SU-DHL-6 (cell line): Measurements from ENCODE around the gene RIMKLA.

ENCODE experiments used
- H2AFZ ChIP-seq: fragments of 200-600 bp; sonication (generic); 2 replicates; pipeline ENCODE4 v1.6.1; 2014; ENCODE audit warnings: low read depth, mild to moderate bottlenecking, moderate library complexity, mixed read lengths, antibody characterized with exemption, low read length; ENCODE audit not compliant: severe bottlenecking
- H3F3A ChIP-seq: fragments of 200-600 bp; shearing (Covaris generic); 2 replicates; pipeline ENCODE4 v1.6.0; 2016; ENCODE audit warnings: antibody characterized with exemption, mild to moderate bottlenecking; ENCODE audit not compliant: insufficient read depth
- H3K27ac ChIP-seq: fragments of 200-600 bp; sonication (generic); 2 replicates; pipeline ENCODE4 v1.5.1; 2016; ENCODE audit warnings: low read depth, mild to moderate bottlenecking, low read length, moderate library complexity, mixed read lengths
- H3K27me3 ChIP-seq: fragments of 200-600 bp; sonication (generic), shearing (Covaris generic); 2 replicates; pipeline ENCODE4 v1.6.0; 2014; ENCODE audit warnings: mild to moderate bottlenecking, low read length
- H3K36me3 ChIP-seq: fragments of 200-600 bp; sonication (generic); 2 replicates; pipeline ENCODE4 v1.6.1; 2014; ENCODE audit warnings: mild to moderate bottlenecking, low read length, mixed read lengths
- H3K4me2 ChIP-seq: fragments of 300-600, 200-600 bp; shearing (Covaris generic), sonication (generic); 2 replicates; pipeline ENCODE4 v1.6.0; 2014; ENCODE audit warnings: low read length, low read depth, mild to moderate bottlenecking; ENCODE audit not compliant: poor library complexity, severe bottlenecking
- H3K4me3 ChIP-seq: fragments of 200-600 bp; sonication (generic); 2 replicates; pipeline ENCODE4 v1.5.1; 2014; ENCODE audit warnings: antibody characterized with exemption, low read length, mild to moderate bottlenecking, mixed read lengths; ENCODE audit not compliant: insufficient read depth, poor library complexity, severe bottlenecking
- H3K79me2 ChIP-seq: fragments of 200-600 bp; sonication (generic); 2 replicates; pipeline ENCODE4 v1.6.1; 2014; ENCODE audit warnings: mild to moderate bottlenecking, low read length, moderate library complexity; ENCODE audit not compliant: insufficient read depth
- H3K9ac ChIP-seq: fragments of 200-600 bp; sonication (generic); 2 replicates; pipeline ENCODE4 v1.7.0; 2014; ENCODE audit warnings: mild to moderate bottlenecking, low read length
- H3K9me2 ChIP-seq: fragments of 200-600 bp; sonication (generic); replicated peaks from 2 replicates; pipeline ENCODE4 v1.6.1; 2014; ENCODE audit warnings: low read length; ENCODE audit not compliant: insufficient read depth
- H3K9me3 ChIP-seq: fragments of 200-600 bp; sonication (generic); 2 replicates; pipeline ENCODE4 v1.6.1; 2014; ENCODE audit warnings: low read length, mixed read lengths; ENCODE audit not compliant: insufficient read depth
- H4K20me1 ChIP-seq: fragments of 200-600 bp; sonication (generic); 2 replicates; pipeline ENCODE4 v1.6.1; 2014; ENCODE audit warnings: low read depth, mild to moderate bottlenecking, antibody characterized with exemption, low read length, moderate library complexity, mixed read lengths
- CTCF ChIP-seq: fragments of 200-600 bp; sonication (generic); IDR thresholded peaks from one replicate; pipeline ENCODE4 v1.5.1; 2017; ENCODE audit warnings: antibody characterized with exemption, mild to moderate bottlenecking, low read length, moderate library complexity; ENCODE audit not compliant: insufficient read depth, poor library complexity, severe bottlenecking
- EZH2phosphoT487 ChIP-seq: fragments of 200-600 bp; sonication (generic), shearing (Covaris generic); conservative IDR thresholded peaks from 2 replicates; pipeline ENCODE4 v1.6.1; 2018; ENCODE audit warnings: mild to moderate bottlenecking, antibody characterized with exemption, low read length, moderate library complexity, mixed read lengths

RIMKLA gene

GRCh38 chr1:42334240-42335049, 46.1 kb upstream of the RIMKLA start:
- no peaks in the 10 kb centered on the region for H3K36me3 ChIP-seq
- H2AFZ ChIP-seq, result no peak overlapping the region
- H3K27ac ChIP-seq, result peak overlapping the region; percentile 56
- no peak for TF ChIP-seq CTCF
- TF ChIP-seq EZH2phosphoT487, result no peak
- peaks cover 27% of the 10 kb centered on the region; the same call in 1 of the 2 replicates for H4K20me1 ChIP-seq
- H3K27me3 ChIP-seq, result no peaks in the 10 kb centered on the region
- no peaks in the 10 kb centered on the region for H3K9me2 ChIP-seq
- H3K9ac ChIP-seq, result peak overlapping the region; percentile 92
- H3K9me3 ChIP-seq, result no peaks in the 10 kb centered on the region
- H3F3A ChIP-seq, result no peaks in the 10 kb centered on the region; the same call in none of the 2 replicates
- peaks cover 55% of the 10 kb centered on the region for H3K79me2 ChIP-seq
- peak overlapping the region; percentile 71 for H3K4me3 ChIP-seq
- H3K4me2 ChIP-seq, result peak overlapping the region; percentile 97

- no peak for TF ChIP-seq CTCF
- TF ChIP-seq EZH2phosphoT487, result no peak
- Histone ChIP-seq H3K9me2 (no peaks in the 10 kb centered on the region), H4K20me1 (peaks cover 23% of the 10 kb centered on the region; the same call in 1 of the 2 replicates), H3K36me3 (no peaks in the 10 kb centered on the region), H3K27ac (peak within 1 kb of the TSS; percentile 56), H3K9ac (peak within 1 kb of the TSS; percentile 92), H3K9me3 (no peaks in the 10 kb centered on the region), H2AFZ (peak within 1 kb of the TSS; percentile 83), H3F3A (no peaks in the 10 kb centered on the region; the same call in none of the 2 replicates), H3K79me2 (peaks cover 47% of the 10 kb centered on the region), H3K4me2 (peak within 1 kb of the TSS; percentile 97), H3K27me3 (no peaks in the 10 kb centered on the region), H3K4me3 (peak within 1 kb of the TSS; percentile 71)
Observed at GRCh38 chr1:42335050-42335808, 45.4 kb upstream of the RIMKLA start, which contains the start of gene FOXJ3. Gene FOXJ3 (minus strand): TSS chr1:42335235. CDS start chr1:42311093, 24,142 bp downstream.

- Histone ChIP-seq H3K9me3 (no peaks in the 10 kb centered on the region), H3K36me3 (no peaks in the 10 kb centered on the region), H3K27ac (0 out of 2 replicates have a peak overlapping the region, but pooled peaks have one; percentile 25), H4K20me1 (peaks cover 23% of the 10 kb centered on the region; the same call in 1 of the 2 replicates), H3K27me3 (no peaks in the 10 kb centered on the region), H3K9me2 (no peaks in the 10 kb centered on the region), H3F3A (no peaks in the 10 kb centered on the region; the same call in none of the 2 replicates), H3K4me2 (peak overlapping the region; percentile 83), H2AFZ (peak overlapping the region; percentile 83), H3K4me3 (peak overlapping the region; percentile 71), H3K79me2 (peaks cover 40% of the 10 kb centered on the region), H3K9ac (peak overlapping the region; percentile 92)
- no peak for TF ChIP-seq EZH2phosphoT487
- TF ChIP-seq CTCF, result no peak
Observed at GRCh38 chr1:42335809-42336518, 44.6 kb upstream of the RIMKLA start.
